HG02759 (cell line): ENCODE data around the gene TTC34.

Experiments used
- ATAC-seq: cut with Tn5 transposase; IDR thresholded peaks from one replicate; pipeline ENCODE4 v1.9.1; 2021; ENCODE audit warnings: mild to moderate bottlenecking, moderate library complexity; ENCODE audit not compliant: unreplicated experiment

Gene TTC34

DNA sequence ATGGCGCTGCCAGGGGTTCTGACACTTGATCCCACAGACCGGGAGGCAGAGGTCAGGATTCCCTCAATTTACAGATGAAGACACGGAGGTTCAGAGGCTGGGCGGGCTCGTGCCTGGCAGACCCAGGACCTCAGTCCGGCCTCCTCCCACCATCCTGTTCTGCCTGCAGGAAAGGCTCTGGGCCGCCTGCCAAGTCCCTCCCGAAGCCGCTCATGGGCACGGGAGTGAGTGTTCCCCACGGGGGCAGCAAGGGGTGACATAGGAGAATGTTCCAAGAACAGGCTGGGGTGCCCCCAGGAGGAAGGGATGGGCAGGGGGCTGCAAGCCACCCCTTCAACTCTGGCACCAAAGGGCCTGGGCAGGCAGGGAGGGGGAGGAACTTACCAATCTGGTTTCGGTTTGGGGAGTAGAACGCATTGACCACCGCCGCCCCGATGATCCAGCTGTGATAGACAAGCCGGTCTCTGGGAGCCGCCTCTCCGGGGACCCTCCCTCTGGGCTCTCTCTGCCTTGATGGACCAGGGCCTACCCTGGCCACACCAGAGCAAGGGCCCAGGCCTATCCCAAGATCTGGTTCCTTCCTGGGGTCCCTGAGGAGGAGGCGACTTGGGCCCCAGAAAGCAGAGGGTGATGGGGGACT is 207.4 kb downstream of the TTC34 start:
- ATAC-seq, result no peak

- no peak for ATAC-seq
Observed at GRCh38 chr1:2593251-2593878, 208.1 kb downstream of the TTC34 start.

DNA sequence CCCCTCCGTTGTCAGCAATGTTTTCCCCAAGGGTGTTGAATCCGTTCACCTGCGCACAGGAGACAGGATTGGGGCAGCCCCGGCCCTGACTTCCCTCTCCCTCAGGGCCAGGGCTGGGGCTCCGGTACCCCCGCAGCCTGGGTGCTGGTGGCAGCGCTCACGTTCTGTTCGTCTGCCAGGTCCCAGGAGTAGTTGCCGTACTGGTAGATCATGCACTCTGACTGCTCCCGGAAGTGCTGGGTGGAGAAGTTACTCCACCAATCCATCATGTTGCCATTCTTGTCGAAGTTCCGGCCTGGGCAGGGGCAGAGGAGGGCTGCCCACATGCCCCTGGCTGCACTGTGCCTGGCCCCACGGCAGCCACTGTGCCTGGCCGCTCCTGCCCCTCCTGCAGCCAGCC is 208.8 kb downstream of the TTC34 start:
- ATAC-seq, result no peak

DNA sequence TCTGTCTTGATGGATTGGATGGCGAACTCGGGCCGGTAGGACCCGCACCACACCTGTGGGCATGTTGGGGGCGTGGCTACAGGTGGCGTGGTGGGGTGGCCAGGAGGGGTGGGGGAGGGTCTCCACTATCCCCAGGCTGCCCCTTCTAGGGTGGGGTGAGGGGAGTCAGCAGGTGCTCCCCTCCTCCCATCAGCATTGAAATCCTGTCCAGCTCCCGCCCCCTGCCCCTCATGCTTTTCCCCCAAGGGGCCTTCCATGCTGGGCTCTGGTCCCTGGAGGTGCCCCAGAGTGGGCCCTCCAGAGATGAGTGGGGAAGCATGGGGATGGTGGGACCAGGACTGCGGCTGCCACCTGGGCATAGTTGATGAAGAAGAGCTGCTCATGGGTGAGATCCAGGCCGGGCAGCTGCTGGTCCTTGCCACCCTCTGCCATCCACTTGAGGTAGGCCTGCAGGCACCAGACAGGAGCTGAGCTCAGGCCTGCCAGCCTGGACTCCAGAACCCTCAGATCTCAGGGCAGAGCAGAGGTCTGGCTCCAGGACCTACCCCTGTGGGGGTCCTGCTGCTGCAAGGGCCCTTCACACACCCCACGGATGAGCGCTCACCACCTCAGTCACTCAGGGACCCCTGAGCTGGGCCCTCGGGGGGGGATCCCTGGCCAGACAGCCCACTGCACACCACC is 209.8 kb downstream of the TTC34 start:
- ATAC-seq, result no peak

DNA sequence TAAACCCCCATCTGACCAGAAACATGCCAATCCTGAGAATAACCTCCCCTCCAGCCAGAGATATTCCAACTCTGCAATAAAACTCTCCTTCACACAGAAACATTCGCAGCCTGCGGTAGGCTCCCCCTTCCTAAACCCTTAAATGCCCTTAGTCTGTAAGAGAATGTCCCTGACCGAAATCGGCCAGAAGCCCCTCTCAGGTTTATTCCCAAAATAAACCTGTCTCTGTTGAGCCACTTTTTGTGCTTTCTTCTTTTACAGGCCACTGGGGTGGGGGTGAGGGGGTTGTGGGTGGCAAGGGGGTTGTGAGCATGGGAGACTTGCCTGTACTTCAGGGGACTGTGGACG is 210.3 kb downstream of the TTC34 start:
- no peak for ATAC-seq

DNA sequence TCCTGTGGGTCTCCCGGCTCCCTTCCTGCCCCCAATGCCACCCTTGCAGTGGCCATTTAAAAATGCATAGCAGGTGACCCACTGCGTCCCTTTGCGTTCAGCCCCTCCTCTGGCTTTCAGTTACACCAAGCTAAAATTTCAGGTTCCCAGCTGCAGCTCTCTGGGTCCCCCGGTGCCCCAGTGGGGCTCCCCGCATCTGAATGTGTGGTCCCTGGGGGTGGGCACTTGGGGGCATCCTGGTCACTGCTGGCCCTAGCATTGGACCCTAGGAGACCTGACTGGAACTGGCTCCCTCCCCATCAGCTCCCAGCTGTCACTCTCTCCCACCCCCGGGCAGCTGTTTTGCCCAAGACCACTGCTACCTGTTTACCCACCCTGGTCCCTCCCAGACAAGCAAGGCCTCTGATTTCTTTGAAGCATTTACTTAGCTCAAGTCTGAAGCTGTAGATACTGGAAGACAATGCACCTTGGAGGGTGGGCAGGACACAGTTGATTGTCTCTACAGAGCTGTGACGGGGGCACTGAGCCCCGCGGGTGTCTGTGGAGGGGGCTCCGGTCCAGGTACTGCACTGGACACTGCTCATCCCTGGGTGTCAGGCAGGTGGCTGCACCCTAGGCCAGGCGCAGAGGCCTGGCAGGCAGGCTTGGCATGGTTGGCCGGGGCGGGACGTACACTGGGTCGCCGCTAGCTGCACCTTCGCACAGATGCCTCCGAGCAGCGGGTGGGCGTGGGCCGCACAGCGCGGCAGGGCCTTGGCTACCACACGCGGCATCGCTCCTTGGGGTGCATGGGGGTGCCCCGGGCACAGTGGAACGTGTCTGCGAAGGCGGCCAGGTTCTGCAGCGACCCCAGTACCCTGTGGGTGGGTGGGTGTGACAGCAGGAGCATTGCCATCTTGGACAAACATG is 211.0 kb downstream of the TTC34 start:
- no peak for ATAC-seq

DNA sequence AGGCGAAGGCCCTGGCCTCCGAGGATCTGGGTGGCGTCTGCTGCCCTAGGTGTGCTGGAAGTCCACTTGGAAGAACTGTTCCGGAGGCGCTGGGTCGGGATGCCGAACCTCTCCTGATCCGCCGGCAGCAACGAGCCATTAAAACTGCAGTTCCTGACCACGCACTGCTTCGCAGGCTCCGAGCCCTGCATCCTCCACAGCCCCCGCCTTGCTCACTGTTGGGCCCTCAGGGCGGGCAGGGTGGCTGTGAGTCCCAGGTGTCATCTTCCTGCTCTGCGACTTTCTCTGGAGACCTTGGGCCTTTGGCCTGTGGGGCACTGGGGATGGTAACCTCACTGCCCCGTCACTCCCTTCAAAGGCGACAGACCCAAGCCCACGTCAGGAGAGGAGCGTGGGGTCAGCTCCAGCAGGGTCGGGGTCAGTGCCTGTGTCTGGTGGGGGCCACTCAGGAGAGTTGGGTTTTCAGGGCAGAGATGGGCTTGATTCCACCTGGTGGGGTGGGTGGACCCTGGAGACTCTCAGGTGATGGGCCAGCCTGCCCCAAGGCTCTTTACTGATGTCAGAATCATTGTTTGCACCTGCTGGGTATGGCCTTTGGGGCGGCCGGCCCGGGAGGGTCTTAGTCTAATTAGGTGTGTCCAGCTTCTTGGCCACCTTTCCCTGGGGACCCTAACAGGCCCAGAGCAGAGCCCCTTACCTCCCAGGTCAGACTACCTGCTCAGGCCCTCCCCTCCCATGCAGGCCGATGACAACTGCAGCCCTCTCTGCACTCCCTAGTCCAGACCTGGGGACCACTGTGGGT is 211.9 kb downstream of the TTC34 start:
- ATAC-seq, result no peak

GRCh38 chr1:2588661-2589430 is 212.6 kb downstream of the TTC34 start:
- ATAC-seq, result no peak

DNA sequence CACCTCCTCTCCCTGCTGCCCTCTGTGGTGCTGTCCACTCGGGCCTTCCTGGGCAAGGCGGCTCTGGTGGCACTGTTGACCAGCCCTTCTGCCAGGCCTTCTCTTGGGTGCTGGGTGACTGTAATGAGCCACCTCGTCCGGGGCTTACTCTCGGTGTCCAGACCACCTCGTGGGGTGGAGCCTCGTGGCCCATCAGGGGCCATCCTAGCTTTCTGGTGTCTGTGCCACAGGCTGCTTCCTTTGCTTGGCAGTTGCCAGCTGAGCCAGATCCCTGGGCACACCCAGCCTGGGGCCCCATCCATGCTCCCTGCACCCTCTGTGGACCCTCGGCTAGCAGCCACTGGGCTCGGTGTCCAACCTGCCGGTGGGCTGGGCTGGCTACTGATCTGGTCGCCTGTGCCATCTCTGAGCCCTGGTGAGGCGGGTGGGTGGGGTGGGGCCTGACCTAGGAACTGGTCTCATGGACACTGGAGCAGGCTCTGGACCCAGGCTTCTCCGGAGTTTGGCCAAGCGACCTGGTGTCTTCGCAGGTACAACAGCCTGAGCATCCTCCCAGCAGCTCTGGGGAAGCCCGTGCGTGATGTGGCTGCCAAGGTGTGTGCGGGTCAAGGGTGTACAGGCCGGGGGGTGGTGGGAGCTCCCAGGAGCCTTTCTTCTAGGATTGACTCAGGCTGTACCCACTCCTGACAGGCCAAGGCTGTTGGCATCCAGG is 213.5 kb downstream of the TTC34 start:
- ATAC-seq, result no peak

GRCh38 chr1:2587071-2587859 is 214.2 kb downstream of the TTC34 start:
- no peak for ATAC-seq

DNA sequence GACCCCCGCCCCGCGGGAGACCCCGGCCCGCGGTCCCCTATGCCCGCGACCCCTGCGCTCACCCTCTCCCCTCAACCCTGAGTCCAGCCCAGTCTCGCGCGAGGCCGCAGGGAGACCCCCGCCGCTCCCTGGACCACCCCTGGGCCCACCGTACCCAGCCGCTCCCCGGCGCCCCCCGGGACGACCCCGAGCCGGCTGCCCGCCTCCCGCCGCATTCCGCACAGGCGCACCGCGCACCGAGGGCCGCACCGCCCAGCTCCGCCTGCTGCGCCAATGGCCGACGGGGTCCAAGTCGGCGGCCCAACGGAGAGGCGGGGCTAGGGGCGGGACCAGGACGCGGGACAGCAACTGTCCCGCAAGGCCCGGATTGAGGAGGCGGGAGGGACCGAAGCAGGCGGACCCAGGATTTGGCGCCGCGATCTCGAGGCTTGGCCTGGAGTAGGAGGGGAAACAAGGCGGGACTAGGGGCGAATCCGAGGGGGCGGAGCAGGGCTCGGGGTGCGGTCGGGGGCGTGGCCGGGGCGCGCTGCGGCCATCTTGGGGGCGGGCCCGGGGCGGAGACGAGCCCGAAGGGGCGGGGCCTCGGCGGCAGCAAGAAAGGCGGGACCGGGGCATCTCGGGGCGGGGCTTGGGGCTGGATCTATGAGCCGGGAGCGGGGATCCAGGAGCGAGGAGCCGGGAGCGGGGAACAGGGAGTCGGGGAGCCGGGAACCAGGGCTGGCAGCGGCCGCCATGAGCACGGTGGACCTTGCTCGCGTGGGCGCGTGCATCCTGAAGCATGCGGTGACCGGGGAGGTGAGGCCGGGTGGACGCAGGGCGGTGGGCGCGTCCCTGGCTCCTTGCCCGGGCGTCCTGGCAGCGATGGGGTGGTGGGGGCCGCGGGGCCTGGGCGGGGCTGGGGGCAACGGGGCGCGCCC is 215.1 kb downstream of the TTC34 start, which contains the start of gene PRXL2B:
Gene PRXL2B (plus strand): TSS at position 624 of the 917 bp plus-strand sequence. CDS start 109 bp downstream, at position 733.
- ATAC-seq, result peak; percentile 78
